HG03354 (cell line): Measurements from ENCODE around the gene ITPK1.
"Not testable (repeated sequence)": the region's sequence is repeated elsewhere in the genome, so short reads cannot be mapped to it uniquely, and the experiment has no call there.

Experiments used
- ATAC-seq: cut with Tn5 transposase; IDR thresholded peaks from one replicate; pipeline ENCODE4 v1.9.1; 2021; ENCODE audit warnings: mild to moderate bottlenecking; ENCODE audit not compliant: unreplicated experiment, poor library complexity, severe bottlenecking

ITPK1 gene

GRCh38 chr14:93115821-93116675 lies at the start of gene ITPK1:
ITPK1 (minus strand) TSS chr14:93115925; CDS start chr14:93115163, 762 bp downstream.
- ATAC-seq, result peak; percentile 68

- ATAC-seq, result peak; percentile 44
These were observed 47.8 kb upstream of the ITPK1 start for GRCh38 chr14:93163564-93163963.

DNA sequence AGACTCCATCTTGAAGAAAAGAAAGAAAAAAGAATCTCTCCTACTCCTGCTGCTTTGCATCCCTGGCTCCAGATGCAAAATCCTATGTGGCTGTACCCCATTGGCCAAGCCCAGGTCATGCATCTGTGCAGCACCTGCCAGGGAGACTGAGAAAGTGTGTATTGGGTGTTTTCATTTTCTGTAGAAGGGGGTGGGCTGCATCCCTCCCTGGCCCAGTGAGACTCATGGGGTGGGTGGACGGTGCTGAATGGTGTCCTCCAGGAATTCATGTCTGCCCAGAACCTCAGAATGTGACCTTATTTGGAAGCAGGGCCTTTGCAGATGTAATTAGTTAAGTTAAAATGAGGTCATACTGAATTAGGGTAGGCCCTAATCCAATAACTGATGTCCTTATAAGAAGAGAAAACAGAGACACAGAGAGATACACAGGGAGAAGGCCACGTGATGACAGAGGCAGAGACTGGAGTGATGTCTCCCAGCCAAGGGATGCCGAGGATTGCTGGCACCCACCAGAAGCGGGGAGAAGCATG lies 45.8 kb upstream of the ITPK1 start:
- ATAC-seq, result no peak

DNA sequence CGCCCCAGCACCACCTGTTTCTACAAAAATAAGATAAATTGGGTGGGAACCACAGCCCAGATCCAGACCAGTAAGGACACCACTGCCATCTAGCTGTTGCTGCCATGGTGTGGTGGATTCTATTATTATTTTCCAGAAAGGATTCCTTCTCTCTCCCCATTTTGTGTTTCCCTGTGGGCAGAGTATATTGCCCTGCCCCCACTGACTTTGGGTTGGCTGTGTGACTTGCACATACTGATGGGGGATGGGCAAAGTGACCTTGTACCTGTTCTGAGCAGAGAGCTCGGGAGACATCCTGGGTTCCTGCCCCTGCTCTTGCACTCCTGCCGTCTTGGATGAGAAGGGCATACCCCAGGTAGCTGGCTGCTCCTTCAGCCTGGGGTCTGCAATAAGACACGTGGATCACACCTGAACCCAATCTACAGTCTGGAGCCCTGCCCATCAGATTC lies 44.7 kb upstream of the ITPK1 start:
- no peak for ATAC-seq

DNA sequence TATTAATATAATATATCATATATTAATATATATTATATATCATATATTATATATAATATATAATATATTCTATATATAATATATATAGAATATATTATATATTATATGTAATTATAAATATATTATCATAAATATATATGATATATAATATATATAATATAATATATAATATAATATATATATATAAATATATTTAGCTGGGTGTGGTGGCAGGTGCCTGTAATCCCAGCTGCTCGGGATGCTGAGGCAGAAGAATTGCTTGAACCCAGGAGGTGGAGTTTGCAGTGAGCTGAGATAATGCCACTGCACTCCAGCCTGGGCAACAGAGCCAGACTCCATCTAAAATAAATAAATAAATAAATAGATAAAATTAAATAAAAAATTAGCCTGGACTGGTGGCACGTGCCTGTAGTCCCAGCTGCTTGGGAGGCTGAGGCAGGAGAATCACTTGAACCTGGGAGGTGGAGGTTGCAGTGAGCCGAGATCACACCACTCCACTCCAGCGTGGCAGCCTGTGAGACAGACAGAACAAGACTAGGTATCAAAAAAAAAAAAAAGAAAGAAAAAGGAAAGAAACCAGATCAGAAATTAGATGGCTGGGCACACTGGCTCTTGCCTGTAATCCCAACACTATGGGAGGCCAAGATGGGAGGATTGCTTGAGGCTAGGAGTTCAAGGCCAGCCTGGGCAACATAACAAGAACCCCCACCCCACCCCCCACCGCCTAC lies 44.1 kb upstream of the ITPK1 start:
- not testable (repeated sequence) for ATAC-seq

DNA sequence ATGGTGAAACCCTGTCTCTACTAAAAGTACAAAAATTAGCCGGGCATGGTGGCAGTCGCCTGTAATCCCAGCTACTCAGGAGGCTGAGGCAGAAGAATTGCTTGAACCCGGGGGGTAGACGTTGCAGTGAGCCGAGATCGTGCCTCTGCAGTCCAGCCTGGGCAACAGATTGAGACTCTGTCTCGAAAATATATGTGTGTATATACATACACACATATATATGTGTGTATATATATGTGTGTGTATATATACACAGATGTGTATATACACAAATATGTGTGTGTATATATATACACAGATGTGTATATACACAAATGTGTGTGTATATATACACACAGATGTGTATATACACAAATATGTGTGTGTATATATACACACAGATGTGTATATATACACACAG lies 42.6 kb upstream of the ITPK1 start:
- ATAC-seq, result not testable (repeated sequence)

DNA sequence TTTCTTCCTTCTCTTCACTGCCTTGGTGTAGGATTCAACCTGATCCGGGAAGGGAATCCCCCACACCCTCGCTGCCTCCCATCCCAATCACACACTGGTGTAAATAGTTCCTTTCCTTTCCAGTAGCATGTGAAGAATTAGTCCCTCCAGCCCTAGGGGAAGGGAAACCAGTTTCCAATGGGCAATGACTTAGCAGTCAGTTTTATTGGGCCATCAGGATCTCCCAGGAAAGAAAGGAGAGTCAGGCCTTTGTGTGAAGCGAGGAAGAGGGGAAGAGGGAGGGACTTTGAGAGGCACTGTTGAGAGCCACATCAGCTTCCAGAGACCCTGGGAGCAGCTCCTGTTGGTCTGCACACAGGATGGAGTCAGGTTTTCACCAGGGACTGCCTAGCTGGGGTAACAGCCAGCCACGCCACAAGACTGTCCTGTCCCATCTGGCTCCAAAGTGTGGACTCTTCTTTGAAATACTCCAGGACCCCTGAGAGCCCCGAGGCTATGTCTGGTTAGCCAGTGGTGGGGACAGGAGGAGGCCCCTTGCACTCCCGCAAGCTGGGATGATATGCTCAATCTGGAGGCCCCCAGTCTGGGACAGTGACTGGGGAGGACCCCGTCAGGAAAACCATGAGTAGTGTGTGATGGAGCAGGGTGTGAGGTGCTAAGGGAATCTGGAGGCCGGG lies 41.1 kb upstream of the ITPK1 start:
- ATAC-seq, result no peak

- ATAC-seq, result no peak
These were observed 39.9 kb upstream of the ITPK1 start for GRCh38 chr14:93155667-93156066.

DNA sequence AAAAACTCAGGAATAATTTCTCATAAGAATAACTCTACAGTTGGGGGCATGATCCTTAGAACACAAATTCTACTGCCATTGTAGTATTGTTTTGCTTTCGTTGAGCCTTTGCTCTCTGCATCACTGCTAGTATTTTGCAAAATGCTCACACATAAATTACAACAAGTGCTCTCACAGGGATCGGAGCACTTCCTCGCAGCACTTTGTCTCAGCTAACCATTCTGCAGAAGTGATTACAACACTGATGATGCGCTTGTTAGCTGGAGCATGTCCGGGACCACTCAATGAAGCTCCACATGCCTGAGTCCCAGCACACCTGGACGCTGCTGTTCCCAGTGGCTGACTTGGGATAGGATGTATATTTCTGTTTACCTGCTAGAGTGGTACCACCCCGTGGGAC lies 37.4 kb upstream of the ITPK1 start:
- no peak for ATAC-seq

- ATAC-seq, result no peak
These were observed 34.8 kb upstream of the ITPK1 start for GRCh38 chr14:93150227-93151208.

GRCh38 chr14:93148979-93149378 lies 33.3 kb upstream of the ITPK1 start:
- ATAC-seq, result no peak

GRCh38 chr14:93146119-93146518 lies 30.4 kb upstream of the ITPK1 start:
- ATAC-seq, result no peak

DNA sequence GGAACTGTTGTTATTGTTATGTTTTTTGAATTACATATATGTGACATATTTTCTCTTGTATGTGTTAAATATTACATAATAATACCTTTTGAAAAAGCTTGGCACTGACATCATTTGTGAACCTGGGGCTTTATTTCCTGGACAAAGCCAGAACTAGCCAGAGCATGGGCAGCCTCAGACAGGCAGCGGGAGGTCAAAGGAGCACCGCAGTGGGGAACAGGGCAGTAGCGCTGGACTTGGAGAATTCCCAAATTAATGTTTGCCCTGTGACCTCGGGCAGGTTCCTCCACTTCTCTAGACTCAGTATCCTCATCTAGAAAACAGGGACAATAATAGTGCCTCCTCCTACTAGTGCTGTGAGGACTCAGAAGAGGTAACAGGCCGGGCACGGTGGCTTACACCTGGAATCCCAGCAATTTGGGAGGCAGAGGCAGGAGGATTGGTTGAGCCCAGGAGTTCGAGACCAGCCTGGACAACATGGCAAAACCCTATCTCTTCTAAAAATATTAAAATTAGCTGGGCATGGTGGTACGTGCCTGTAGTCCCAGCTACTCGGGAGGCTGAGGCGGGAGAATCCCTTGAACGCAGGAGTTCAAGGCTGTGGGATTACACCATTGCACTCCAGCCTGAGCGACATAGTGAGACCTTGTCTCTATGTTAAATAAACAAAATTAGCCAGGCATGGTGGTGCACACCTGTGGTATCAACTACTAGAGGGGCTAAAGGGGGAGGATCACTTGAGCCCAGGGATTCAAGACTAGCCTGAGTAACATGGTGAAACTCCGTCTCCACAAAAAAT lies 27.3 kb upstream of the ITPK1 start:
- no peak for ATAC-seq

DNA sequence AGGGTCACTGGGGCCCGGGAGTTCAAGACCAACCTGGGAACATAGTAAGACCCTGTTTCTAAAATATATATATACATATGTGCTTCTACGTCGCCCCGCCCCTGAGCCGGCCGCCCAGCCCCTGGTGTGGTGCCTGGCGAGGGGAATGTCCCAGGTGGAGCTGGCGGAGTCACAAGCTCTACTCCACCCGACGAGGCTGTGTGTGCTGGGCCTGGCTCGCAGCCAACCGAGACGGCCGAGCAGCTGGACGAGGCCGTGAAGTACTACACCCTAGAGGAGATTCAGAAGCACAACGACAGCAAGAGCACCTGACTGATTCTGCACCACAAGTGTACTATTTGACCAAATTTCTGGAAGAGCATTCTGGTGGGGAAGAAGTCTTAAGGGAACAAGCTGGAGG lies 22.1 kb upstream of the ITPK1 start:
- ATAC-seq, result no peak

- ATAC-seq, result not testable (repeated sequence)
These were observed 20.8 kb upstream of the ITPK1 start for GRCh38 chr14:93136508-93136907.

- ATAC-seq, result no peak
These were observed 20.3 kb upstream of the ITPK1 start for GRCh38 chr14:93136009-93136408.

GRCh38 chr14:93135399-93135798 lies 19.7 kb upstream of the ITPK1 start:
- ATAC-seq, result no peak

GRCh38 chr14:93133464-93133863 lies 17.7 kb upstream of the ITPK1 start:
- no peak for ATAC-seq
